NCI-H2107 treated with DMSO at 0.1 percent for 48 hours (cell line): ENCODE data around the gene AMH.
A peak's percentile ranks its signal among the peaks of the same experiment; 100 is the strongest.
"Not testable (repeated sequence)": the region's sequence is repeated elsewhere in the genome, so short reads cannot be mapped to it uniquely, and the experiment has no call there.

ENCODE experiments used
- DNase-seq: peaks from one replicate; lab custom pipeline; 2025; ENCODE audit not compliant: unreplicated experiment; lab: John Stamatoyannopoulos, UW

AMH gene

GRCh38 chr19:2249010-2249866, at the start of gene AMH:
TSS of gene AMH (plus strand) at chr19:2249323. CDS start at chr19:2249333, 10 bp downstream.
- no peak for DNase-seq

- DNase-seq, result no peak
Observed at GRCh38 chr19:2199861-2200623, 49.1 kb upstream of the AMH start.

GRCh38 chr19:2200624-2201294, 48.4 kb upstream of the AMH start:
- DNase-seq, result not testable (repeated sequence)

GRCh38 chr19:2201473-2202148, 47.5 kb upstream of the AMH start:
- DNase-seq, result no peak

DNA sequence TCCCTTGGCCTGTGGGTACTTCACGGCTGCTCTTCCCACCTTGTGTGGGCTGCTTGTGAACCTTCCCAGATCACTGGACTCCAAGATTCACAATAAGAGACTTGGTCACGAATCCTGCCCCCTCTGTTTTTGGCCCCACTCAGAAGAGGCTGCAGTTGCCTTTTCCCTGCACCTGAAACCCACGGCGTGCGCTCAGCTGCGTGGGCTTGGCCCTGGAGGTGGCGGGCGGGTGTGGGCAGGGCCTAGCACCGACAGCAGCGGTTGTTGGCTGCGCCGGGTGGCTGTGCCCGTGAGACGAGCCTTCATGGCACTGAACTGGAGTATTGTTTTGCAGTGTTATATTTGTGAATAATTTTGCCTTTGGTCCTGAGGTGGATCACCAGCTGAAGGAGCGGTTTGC, 46.8 kb upstream of the AMH start:
- no peak for DNase-seq

DNA sequence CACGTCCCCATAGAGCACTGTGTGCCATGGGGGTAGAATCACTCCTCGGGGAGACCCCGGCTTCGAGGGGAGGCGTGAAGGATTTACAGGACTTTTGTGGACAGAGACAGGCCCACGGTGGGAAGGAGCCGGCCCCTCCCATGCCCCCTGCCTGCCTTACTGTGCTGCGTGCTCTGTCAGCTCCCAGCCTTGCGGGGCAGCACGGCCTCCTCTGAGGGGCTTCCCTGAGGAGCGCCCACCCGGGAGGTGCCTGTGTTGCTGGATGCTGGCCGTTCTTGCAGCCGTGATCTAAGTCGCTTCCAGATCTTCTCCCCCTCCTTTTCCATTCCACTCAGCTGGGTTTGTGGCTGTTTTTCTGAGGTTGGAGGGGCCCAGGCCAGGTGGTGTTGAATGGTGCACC, 42.1 kb upstream of the AMH start:
- no peak for DNase-seq

DNA sequence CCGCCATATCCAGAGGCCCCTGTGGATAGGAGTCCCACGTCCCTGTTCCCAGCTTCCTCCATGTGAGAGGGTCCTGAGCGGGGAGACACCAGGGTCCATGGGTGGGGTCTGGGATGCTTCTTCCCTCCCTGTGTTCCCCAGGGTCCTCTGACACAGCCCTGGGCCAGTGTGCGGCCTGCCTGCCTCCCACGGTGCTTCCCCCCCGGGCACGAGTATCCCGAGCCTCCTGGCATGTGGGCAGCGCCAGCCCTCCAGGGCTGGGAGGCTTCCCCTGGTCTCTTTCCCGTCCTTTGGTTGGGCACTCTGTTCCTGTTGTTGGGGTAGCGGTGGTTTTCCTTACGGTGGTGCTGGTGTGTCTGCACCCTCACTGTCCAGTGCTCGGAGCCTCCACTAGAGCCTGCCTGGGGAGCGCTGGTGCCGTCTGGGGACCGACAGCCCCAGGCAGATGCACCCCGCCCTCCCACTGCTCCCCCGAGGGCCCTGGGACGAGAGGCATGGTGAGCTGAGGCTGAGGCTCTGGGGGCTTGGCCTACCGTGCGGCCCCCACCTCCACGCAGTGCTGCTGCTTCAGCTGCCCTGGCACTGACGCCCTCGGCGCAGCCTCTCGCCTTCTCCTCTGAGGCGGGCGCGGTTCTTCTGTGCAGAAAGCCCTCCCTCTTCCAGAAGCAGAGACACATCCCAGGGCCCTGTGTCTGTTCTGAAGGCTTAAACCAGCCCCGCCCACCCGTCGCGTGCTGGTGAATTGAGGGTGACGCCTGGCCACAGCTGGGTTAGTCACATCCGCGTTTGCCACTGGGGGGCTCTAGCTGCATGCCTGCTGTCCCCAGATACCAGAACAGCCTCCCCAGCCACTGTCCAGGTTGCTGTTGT, 40.9 kb upstream of the AMH start:
- no peak for DNase-seq

- no peak for DNase-seq
Observed at GRCh38 chr19:2208975-2209374, 40.1 kb upstream of the AMH start.

GRCh38 chr19:2209408-2209807, 39.7 kb upstream of the AMH start:
- no peak for DNase-seq

DNA sequence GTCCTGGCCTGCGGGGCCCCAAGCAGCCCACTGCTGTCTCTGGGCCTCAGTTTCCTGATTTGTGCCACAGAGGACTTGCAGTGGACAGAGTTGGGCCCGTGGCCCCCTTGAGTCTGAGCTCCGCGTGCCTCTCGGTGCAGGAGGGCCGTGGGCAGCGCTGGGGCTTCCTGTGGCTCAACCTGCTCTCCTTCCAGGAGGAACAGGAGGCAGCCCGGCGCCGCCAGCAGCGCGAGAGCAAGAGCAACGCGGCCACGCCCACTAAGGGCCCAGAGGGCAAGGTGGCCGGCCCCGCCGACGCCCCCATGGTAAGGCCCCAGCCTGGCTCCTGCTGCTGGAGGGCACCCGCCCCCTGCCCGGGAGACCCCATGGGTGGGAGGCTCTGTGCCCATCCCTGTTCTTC, 38.9 kb upstream of the AMH start:
- no peak for DNase-seq

DNA sequence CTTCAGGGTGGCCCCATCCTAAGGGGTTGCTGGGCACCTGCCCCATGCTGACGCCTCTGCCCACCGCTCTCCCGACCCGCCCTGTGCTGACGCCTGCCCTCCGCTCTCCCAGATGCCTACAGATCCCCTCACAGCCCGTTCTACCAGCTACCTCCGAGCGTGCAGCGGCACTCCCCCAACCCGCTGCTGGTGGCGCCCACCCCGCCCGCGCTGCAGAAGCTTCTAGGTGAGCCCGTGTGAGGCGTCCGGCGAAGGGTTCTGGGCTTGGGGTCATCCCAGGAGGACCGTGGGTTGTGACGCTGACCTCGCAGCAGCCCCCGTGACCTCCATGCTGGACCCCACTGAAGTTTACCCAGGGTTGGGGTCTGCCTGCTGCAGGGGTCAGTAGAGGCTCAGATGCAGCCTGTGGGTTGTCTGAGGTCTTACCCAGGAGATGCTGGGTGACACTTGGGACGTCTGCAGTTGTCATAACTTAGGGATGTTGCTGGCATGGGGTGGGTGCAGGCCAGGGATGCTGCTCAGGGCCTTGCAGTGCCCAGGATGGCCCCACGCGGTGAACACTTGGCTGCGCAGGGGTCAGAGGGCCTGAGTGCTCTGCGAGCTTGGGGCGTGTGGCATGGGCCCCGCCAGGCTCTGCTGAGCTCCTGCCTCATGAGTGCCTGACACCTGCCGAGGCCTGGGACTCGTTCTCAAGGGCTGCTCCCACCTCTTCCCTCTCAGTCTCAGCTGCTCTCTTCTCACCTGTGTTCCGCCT, 38.0 kb upstream of the AMH start:
- no peak for DNase-seq

DNA sequence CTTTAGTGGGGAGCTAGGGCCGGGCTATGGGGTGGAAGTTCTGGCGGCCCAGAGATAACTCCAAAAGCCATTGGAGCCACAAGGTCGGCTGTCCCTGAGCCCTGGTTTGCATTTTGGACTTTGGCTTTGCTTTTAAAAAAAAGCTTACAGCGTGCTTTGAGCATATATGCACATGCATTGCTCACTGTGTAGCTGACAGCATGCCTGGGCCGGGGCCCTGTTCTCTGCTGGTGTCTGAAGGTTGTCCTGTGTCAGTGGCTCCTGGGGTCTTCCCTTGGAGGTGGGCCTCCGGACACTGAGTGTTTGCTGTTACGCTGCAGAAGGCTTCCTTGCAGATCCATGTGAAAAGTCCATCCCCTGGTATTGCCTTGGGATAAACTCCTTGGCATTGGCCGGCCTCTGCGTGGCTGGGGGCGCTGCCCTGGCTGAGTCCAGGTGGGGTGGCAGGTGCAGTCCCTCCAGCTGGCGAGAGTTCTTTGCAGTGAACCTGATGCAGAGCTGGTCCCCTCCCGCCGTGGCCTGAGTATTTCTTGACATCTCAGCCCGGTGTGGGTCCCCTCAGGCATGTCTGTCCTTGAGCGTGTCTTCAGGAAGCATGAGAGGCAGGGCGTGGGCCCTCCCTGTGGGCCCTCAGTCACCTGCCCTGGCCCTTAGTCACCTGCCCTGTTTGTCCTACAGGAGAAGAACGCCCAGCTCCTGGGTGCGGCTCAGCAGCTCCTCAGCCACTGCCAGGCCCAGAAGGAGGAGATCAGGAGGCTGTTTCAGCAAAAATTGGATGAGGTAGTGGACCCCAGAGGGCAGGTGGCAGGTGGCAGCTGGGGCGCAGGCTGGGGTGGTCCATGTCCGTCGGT, 36.0 kb upstream of the AMH start:
- no peak for DNase-seq

GRCh38 chr19:2213799-2214198, 35.3 kb upstream of the AMH start:
- no peak for DNase-seq

- DNase-seq, result no peak
Observed at GRCh38 chr19:2214251-2214650, 34.9 kb upstream of the AMH start.

DNA sequence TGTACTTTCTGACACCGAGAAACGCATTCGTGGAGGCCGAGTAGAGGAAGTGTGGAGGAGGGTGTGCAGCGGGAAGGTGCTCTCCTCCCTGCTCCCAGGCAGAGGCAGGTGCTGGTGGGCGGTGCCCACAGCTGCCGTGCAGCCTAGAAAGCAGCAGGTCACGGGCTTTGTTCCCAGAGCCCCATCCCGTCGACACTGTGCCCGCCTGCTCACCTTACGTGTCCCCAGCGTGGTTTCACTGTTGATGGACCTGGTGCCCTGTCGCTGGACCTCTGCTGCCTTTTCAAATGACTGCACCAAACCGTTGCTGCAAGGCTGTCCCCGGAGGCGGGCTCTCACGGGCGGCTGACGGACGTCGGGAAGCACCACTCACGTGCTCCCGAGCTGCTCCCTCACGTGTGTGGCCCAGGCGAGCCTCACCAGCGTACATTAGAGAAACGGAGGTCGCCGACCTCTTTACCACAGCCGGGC, 33.8 kb upstream of the AMH start:
- DNase-seq, result peak; percentile 54

DNA sequence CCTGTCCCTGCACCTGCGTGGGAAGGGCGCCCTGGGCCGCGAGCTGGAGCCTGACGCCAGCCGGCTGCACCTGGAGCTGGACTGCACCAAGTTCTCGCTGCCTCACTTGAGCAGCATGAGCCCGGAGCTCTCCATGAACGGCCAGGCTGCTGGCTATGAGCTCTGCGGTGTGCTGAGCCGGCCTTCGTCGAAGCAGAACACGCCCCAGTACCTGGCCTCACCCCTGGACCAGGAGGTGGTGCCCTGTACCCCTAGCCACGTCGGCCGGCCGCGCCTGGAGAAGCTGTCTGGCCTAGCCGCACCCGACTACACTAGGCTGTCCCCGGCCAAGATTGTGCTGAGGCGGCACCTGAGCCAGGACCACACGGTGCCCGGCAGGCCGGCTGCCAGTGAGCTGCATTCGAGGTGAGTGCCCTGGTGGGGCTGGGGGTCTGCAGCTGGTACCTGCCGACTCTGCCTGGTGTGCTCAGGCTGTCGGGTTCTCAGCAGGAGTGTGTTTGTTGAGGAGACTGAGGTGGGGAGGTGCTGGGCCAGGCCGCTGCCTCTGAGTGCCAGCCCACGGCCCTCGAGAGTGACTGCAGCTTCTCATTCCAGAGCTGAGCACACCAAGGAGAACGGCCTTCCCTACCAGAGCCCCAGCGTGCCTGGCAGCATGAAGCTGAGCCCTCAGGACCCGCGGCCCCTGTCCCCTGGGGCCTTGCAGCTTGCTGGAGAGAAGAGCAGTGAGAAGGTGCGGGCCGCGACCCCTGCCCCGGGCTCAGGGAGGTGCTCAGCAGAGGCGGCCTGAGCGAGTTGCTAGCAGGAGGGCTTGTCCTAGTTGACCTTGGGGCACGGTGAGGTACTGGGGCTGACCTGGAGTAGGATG, 32.5 kb upstream of the AMH start:
- no peak for DNase-seq

- no peak for DNase-seq
Observed at GRCh38 chr19:2217591-2217990, 31.5 kb upstream of the AMH start.

DNA sequence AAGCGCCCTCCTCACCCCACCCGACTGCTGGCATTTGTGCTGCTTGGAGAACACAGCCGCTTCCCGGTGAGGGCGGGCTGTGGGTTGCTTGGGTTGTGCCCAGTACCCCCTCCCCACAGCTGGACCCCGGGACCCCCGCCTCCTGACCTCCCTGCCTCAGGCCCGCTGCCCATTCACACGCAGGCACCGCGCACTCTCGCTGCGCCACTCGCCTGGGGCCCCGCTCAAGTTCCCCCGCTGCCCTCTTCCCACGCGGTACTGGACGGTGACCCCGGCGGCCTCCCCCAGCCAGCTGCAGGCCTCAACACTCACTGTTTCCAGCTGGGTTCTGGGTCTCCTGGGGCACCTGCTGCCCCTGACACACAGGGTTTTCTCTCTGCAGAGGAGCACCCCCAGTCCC, 29.4 kb upstream of the AMH start:
- DNase-seq, result no peak
